Neural progenitor cell (in vitro differentiated cells): ENCODE measurements around the gene POLD3. TPM values are rescaled to one million over a fixed set of nuclear protein-coding genes. Genes with fewer than 3 reads are reported as not detected.
"Not testable (repeated sequence)": the region's sequence is repeated elsewhere in the genome, so short reads cannot be mapped to it uniquely, and the experiment has no call there.

Experiments
- DNase-seq: peaks from one replicate; pipeline ENCODE4 v3.0.0-alpha.2; 2016; ENCODE audit warnings: low spot score
- H2AFZ ChIP-seq: fragments of 200-600 bp; sonication (generic); replicated peaks from 2 replicates; pipeline ENCODE4 v1.6.1; 2016; ENCODE audit warnings: antibody characterized with exemption
- H3F3A ChIP-seq: fragments of 200-600 bp; sonication (generic); 2 replicates; pipeline ENCODE4 v1.6.1; 2016; ENCODE audit warnings: antibody characterized with exemption, low read depth
- H3K27ac ChIP-seq: fragments of 200-600 bp; sonication (generic); 2 replicates; pipeline ENCODE4 v1.5.1; 2016; ENCODE audit warnings: mild to moderate bottlenecking
- H3K27me3 ChIP-seq: fragments of 200-600 bp; sonication (generic); 2 replicates; pipeline ENCODE4 v1.6.1; 2016; ENCODE audit warnings: mild to moderate bottlenecking, moderate library complexity
- H3K36me3 ChIP-seq: fragments of 200-600 bp; sonication (generic); 2 replicates; pipeline ENCODE4 v1.5.1; 2016
- H3K4me1 ChIP-seq: fragments of 200-600 bp; sonication (generic); 2 replicates; pipeline ENCODE4 v1.6.1; 2016; ENCODE audit warnings: mixed run types
- H3K4me2 ChIP-seq: fragments of 200-600 bp; sonication (generic); 2 replicates; pipeline ENCODE4 v1.6.1; 2016
- H3K4me3 ChIP-seq: fragments of 200-600 bp; sonication (generic); 2 replicates; pipeline ENCODE4 v1.5.1; 2016
- H3K79me2 ChIP-seq: fragments of 200-600 bp; sonication (generic); 2 replicates; pipeline ENCODE4 v1.6.1; 2016; ENCODE audit warnings: low read depth
- H3K9ac ChIP-seq: fragments of 200-600 bp; sonication (generic); 2 replicates; pipeline ENCODE4 v1.6.1; 2016
- H3K9me3 ChIP-seq: fragments of 200-600 bp; sonication (generic); 2 replicates; pipeline ENCODE4 v1.5.1; 2016; ENCODE audit warnings: low read depth
- H4K20me1 ChIP-seq: fragments of 200-600 bp; sonication (generic); 2 replicates; pipeline ENCODE4 v1.6.1; 2016; ENCODE audit warnings: low read depth
- H3K27ac Mint-ChIP-seq: 3 replicates; pipeline ENCODE4 v1.8.0; 2021; ENCODE audit warnings: mixed read lengths
- H3K27me3 Mint-ChIP-seq: 2 replicates; pipeline ENCODE4 v1.8.0; 2022; ENCODE audit warnings: low read depth, mild to moderate bottlenecking, inconsistent platforms, moderate library complexity, mixed read lengths; ENCODE audit not compliant: insufficient read depth
- H3K36me3 Mint-ChIP-seq: 3 replicates; pipeline ENCODE4 v1.8.0; 2021; ENCODE audit warnings: mixed read lengths
- H3K4me1 Mint-ChIP-seq: 3 replicates; pipeline ENCODE4 v1.8.0; 2021; ENCODE audit warnings: mixed read lengths
- H3K4me3 Mint-ChIP-seq: 3 replicates; pipeline ENCODE4 v1.8.0; 2021; ENCODE audit warnings: mild to moderate bottlenecking, moderate library complexity, mixed read lengths
- H3K9me3 Mint-ChIP-seq: 3 replicates; pipeline ENCODE4 v1.8.0; 2020; ENCODE audit warnings: mixed read lengths
- EZH2 ChIP-seq: fragments of 200-600 bp; sonication (generic); IDR thresholded peaks from 2 replicates; pipeline ENCODE4 v1.6.1; 2017; ENCODE audit warnings: antibody characterized with exemption, mild to moderate bottlenecking, moderate library complexity
- EZH2phosphoT487 ChIP-seq: fragments of 200-600 bp; sonication (generic); IDR thresholded peaks from 2 replicates; pipeline ENCODE4 v1.6.1; 2017; ENCODE audit warnings: antibody characterized with exemption
- total RNA-seq: library from RNA; depleted of rRNA; stranded (reverse); fragments of >200 nt; gene quantifications from 2 replicates; pipeline ENCODE4 v1.2.3, GENCODE V29; 2015; ENCODE audit warnings: low replicate concordance
- TF ChIP-seq, protein P1 (sequence below): fragments of 200-600 bp; sonication (generic); IDR thresholded peaks from 2 replicates; pipeline ENCODE4 v1.5.1; 2017; ENCODE audit warnings: antibody characterized with exemption, mild to moderate bottlenecking

Gene POLD3
- total RNA-seq, 1 donor from 2014 or later, result 56.9 TPM

GRCh38 chr11:74581954-74582547 is 10.3 kb upstream of the POLD3 start:
- no peaks in the 10 kb centered on the region for H3K27me3 Mint-ChIP-seq
- no peaks in the 10 kb centered on the region for H3F3A ChIP-seq
- H3K79me2 ChIP-seq, result no peaks in the 10 kb centered on the region
- peak overlapping the region; percentile 47 for H3K27ac Mint-ChIP-seq
- H3K4me3 ChIP-seq, result no peak overlapping the region
- no peak overlapping the region for H3K27ac ChIP-seq
- DNase-seq, result no peak
- H2AFZ ChIP-seq, result no peak overlapping the region
- no peaks in the 10 kb centered on the region for H3K36me3 ChIP-seq
- H3K4me1 ChIP-seq, result no peaks in the 10 kb centered on the region
- no peaks in the 10 kb centered on the region for H4K20me1 ChIP-seq
- H3K9ac ChIP-seq, result no peak overlapping the region
- H3K4me2 ChIP-seq, result no peak overlapping the region
- no peaks in the 10 kb centered on the region for H3K9me3 ChIP-seq
- no peaks in the 10 kb centered on the region for H3K27me3 ChIP-seq
- H3K4me1 Mint-ChIP-seq, result peaks cover 18% of the 10 kb centered on the region
- H3K9me3 Mint-ChIP-seq, result no peaks in the 10 kb centered on the region
- TF ChIP-seq EZH2, result no peak
- no peak for TF ChIP-seq EZH2phosphoT487
- TF ChIP-seq, protein P1, sequence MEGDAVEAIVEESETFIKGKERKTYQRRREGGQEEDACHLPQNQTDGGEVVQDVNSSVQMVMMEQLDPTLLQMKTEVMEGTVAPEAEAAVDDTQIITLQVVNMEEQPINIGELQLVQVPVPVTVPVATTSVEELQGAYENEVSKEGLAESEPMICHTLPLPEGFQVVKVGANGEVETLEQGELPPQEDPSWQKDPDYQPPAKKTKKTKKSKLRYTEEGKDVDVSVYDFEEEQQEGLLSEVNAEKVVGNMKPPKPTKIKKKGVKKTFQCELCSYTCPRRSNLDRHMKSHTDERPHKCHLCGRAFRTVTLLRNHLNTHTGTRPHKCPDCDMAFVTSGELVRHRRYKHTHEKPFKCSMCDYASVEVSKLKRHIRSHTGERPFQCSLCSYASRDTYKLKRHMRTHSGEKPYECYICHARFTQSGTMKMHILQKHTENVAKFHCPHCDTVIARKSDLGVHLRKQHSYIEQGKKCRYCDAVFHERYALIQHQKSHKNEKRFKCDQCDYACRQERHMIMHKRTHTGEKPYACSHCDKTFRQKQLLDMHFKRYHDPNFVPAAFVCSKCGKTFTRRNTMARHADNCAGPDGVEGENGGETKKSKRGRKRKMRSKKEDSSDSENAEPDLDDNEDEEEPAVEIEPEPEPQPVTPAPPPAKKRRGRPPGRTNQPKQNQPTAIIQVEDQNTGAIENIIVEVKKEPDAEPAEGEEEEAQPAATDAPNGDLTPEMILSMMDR, result no peak
- no peaks in the 10 kb centered on the region for H3K36me3 Mint-ChIP-seq
- H3K4me3 Mint-ChIP-seq, result no peak overlapping the region

DNA sequence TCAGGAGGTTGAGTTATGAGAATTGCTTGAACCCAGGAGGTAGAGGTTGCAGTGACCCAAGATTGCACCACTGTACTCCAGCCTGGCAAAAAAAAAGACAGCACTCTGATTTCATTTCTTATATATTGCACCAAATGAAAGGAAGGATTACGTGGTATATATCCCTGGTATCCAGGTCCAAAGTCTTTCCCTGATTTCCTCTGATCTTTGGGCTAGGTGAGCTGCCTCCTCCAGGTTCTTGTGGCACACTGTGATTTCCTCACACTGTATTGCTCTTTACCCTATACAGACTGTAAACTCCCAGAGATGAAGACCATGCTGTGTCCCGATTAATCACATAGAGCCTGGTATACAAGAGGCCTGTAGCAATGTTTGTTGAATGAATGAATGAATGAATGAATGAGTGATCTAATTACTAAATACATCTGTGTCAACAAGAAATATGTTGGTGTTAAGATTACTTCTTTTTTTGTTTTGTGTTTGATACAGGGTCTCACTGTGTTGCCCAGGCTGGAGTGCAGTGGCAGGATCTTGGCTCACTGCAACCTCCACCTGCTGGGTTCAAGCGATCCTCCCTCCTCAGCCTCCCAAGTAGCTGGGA is 9.3 kb upstream of the POLD3 start:
- H3K4me2 ChIP-seq, result no peak overlapping the region
- H3K36me3 ChIP-seq, result no peaks in the 10 kb centered on the region
- no peaks in the 10 kb centered on the region for H3K79me2 ChIP-seq
- H3K27me3 ChIP-seq, result no peaks in the 10 kb centered on the region
- Mint-ChIP-seq H3K27me3 (no peaks in the 10 kb centered on the region), H3K4me1 (peaks cover 9% of the 10 kb centered on the region), H3K4me3 (no peak overlapping the region), H3K9me3 (no peaks in the 10 kb centered on the region), H3K27ac (no peak overlapping the region), H3K36me3 (no peaks in the 10 kb centered on the region)
- H3K9me3 ChIP-seq, result no peaks in the 10 kb centered on the region
- no peak overlapping the region for H3K27ac ChIP-seq
- TF ChIP-seq, protein P1, result no peak
- TF ChIP-seq EZH2phosphoT487 (no peak), EZH2 (no peak)
- H2AFZ ChIP-seq, result no peak overlapping the region
- H3F3A ChIP-seq, result no peaks in the 10 kb centered on the region
- no peak overlapping the region for H3K9ac ChIP-seq
- no peak overlapping the region for H3K4me3 ChIP-seq
- H3K4me1 ChIP-seq, result no peaks in the 10 kb centered on the region
- no peaks in the 10 kb centered on the region for H4K20me1 ChIP-seq
- no peak for DNase-seq

- Histone ChIP-seq H3K79me2 (peaks cover 30% of the 10 kb centered on the region), H3K4me1 (peaks cover 15% of the 10 kb centered on the region)
- H3K36me3 ChIP-seq, DNase-seq, H3K9ac ChIP-seq, H3K9me3 Mint-ChIP-seq, H3K4me2 ChIP-seq, H3K27me3 ChIP-seq, H3K27ac Mint-ChIP-seq, H3K27ac ChIP-seq, H3K27me3 Mint-ChIP-seq, H3K4me3 Mint-ChIP-seq, H4K20me1 ChIP-seq, H3F3A ChIP-seq, H2AFZ ChIP-seq, H3K9me3 ChIP-seq, H3K4me3 ChIP-seq: not testable (repeated sequence)
- H3K36me3 Mint-ChIP-seq, result peaks cover 13% of the 10 kb centered on the region
- peaks cover 24% of the 10 kb centered on the region for H3K4me1 Mint-ChIP-seq
Observed at GRCh38 chr11:74590492-74590891, 1.9 kb upstream of the POLD3 start.

DNA sequence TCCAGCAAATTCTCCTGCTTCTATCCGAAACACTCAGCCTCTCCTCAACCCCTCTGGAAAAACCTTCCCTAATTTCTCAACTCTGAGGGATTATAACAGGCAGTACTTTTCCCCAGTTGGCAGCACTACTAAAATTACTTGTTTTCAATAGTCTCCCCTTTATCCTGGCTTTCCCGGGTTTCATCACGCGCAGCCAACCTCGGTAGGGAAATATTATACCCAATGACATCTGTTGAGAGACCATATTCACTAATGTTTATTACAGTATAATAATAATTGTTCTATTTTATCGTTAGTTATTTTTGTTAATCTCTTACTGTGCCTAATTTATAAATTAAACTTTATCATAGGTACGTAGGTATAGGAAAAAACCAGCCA is 330 bp upstream of the POLD3 start:
- Histone ChIP-seq H3K4me3 (peak overlapping the region; percentile 92), H3K4me2 (peak overlapping the region; percentile 97), H3K27ac (no peak overlapping the region), H2AFZ (peak overlapping the region; percentile 98), H3K79me2 (peaks cover 45% of the 10 kb centered on the region), H3F3A (no peaks in the 10 kb centered on the region), H3K4me1 (peaks cover 15% of the 10 kb centered on the region), H3K9me3 (no peaks in the 10 kb centered on the region), H3K36me3 (peaks cover 5% of the 10 kb centered on the region), H3K27me3 (no peaks in the 10 kb centered on the region), H3K9ac (peak overlapping the region; percentile 95), H4K20me1 (no peaks in the 10 kb centered on the region)
- Mint-ChIP-seq H3K36me3 (peaks cover 22% of the 10 kb centered on the region), H3K27me3 (peaks cover 2% of the 10 kb centered on the region), H3K27ac (peak overlapping the region; percentile 53), H3K4me1 (peaks cover 24% of the 10 kb centered on the region), H3K4me3 (peak overlapping the region; percentile 100), H3K9me3 (peaks cover 7% of the 10 kb centered on the region)
- no peak for TF ChIP-seq EZH2
- no peak for TF ChIP-seq EZH2phosphoT487
- TF ChIP-seq, protein P1, result no peak
- DNase-seq, result no peak
